A549 (cell line): Measurements from ENCODE around the gene LMX1B. TPM values are rescaled to one million over a fixed set of nuclear protein-coding genes. Genes with fewer than 3 reads are reported as not detected.

ENCODE experiments used
- ATAC-seq, 2 experiments: fragments of 200-7000 bp in 1 of 2; fragments of >200 bp in 1 of 2; cut with Nextera tagmentation in 1 of 2; cut with Tn5 transposase in 1 of 2; 3 replicates each; pipeline versions ENCODE4 v1.8.0 to v1.9.1; 2018 to 2020; ENCODE audit warnings: mild to moderate bottlenecking in 1 of 2, moderate library complexity in 1 of 2
- CTCF ChIA-PET: fragments of 300-600 bp; sonication (Branson Sonifier 250); formaldehyde crosslinking; extraction: SDS; loops from one replicate; lab custom pipeline; 2021; ENCODE audit warnings: antibody characterized with exemption, inconsistent platforms; lab: Yijun Ruan, JAX
- POLR2A ChIA-PET: fragments of 350-600 bp; formaldehyde crosslinking; extraction: SDS; loops from one replicate; lab custom pipeline; 2021; ENCODE audit warnings: antibody characterized with exemption, inconsistent platforms; lab: Yijun Ruan, JAX
- DNase-seq, 2 experiments: peaks; one replicate each; pipeline versions ENCODE4 v3.0.0 to v3.0.0-alpha.2; 2011 to 2016; ENCODE audit warnings: low read depth in 1 of 2, low spot score in 1 of 2
- FAIRE-seq: peaks from 2 replicates; lab custom pipeline; 2011; peaks lifted over from hg19 to GRCh38; lab: Jason Lieb, UNC
- H3K27ac ChIP-seq, 2 experiments: fragments of >200 bp; sonication (Bioruptor Twin); formaldehyde crosslinking; 3 replicates each; pipeline ENCODE4 v1.5.1; 2016 to 2017
- H3K4me1 ChIP-seq: fragments of >200 bp; sonication (Bioruptor Twin); formaldehyde crosslinking; 3 replicates; pipeline ENCODE4 v1.6.1; 2016
- H3K4me2 ChIP-seq: fragments of >200 bp; sonication (Bioruptor Twin); formaldehyde crosslinking; 3 replicates; pipeline ENCODE4 v1.6.1; 2016
- H3K4me3 ChIP-seq: fragments of >200 bp; sonication (Bioruptor Twin); formaldehyde crosslinking; 3 replicates; pipeline ENCODE4 v1.5.1; 2016
- H3K9me3 ChIP-seq: fragments of >200 bp; sonication (Bioruptor Twin); formaldehyde crosslinking; 3 replicates; pipeline ENCODE4 v1.6.1; 2016
- CHD2 ChIP-seq: fragments of 150-350 bp; IDR thresholded peaks from 2 replicates; pipeline ENCODE4 v1.6.1; 2014; ENCODE audit warnings: low read length; ENCODE audit not compliant: partially characterized antibody
- EP300 ChIP-seq, 2 experiments: fragments of >200 bp; sonication (Bioruptor Twin); formaldehyde crosslinking; IDR thresholded peaks; 2 replicates in 1 of 2; 3 replicates in 1 of 2; pipeline ENCODE4 v1.6.1; 2016 to 2017
- FOSL2 ChIP-seq, 2 experiments: fragments of 450-650 bp in 1 of 2; fragments of >200 bp in 1 of 2; sonication (Bioruptor Twin) in 1 of 2; formaldehyde crosslinking; IDR thresholded peaks; 2 replicates each; pipeline versions ENCODE4 v1.5.0 to v1.6.1; 2016 to 2020; ENCODE audit warnings: mild to moderate bottlenecking in 1 of 2, moderate library complexity in 1 of 2
- HOXB5 ChIP-seq: fragments of 250-450 bp; sonication (Bioruptor Pico); IDR thresholded peaks from 2 replicates; pipeline ENCODE4 v1.5.0; 2020; ENCODE audit warnings: mild to moderate bottlenecking, moderate library complexity
- JUN ChIP-seq, 2 experiments: fragments of >200 bp; sonication (Bioruptor Twin); formaldehyde crosslinking; IDR thresholded peaks; 2 replicates in 1 of 2; 3 replicates in 1 of 2; pipeline ENCODE4 v1.6.1; 2016 to 2017
- NR3C1 ChIP-seq: fragments of >200 bp; sonication (Bioruptor Twin); formaldehyde crosslinking; IDR thresholded peaks from 3 replicates; pipeline ENCODE4 v1.6.1; 2017
- RAD21 ChIP-seq, 2 experiments: fragments of >200 bp in 1 of 2; sonication (Bioruptor Twin) in 1 of 2; formaldehyde crosslinking in 1 of 2; IDR thresholded peaks in 1 of 2; conservative IDR thresholded peaks in 1 of 2; 2 replicates in 1 of 2; 3 replicates in 1 of 2; pipeline ENCODE4 v1.6.1; 2012 to 2018; ENCODE audit warnings: inconsistent platforms in 1 of 2
- SMC3 ChIP-seq: fragments of >200 bp; sonication (Bioruptor Twin); formaldehyde crosslinking; IDR thresholded peaks from 3 replicates; pipeline ENCODE4 v1.6.1; 2018; ENCODE audit warnings: inconsistent platforms
- TP53 ChIP-seq: fragments of 250-450 bp; sonication (Bioruptor Pico); IDR thresholded peaks from 2 replicates; pipeline ENCODE4 v1.5.0; 2021; ENCODE audit warnings: mild to moderate bottlenecking, moderate library complexity
- ZC3H11A ChIP-seq: fragments of 450-650 bp; IDR thresholded peaks from 2 replicates; pipeline ENCODE4 v1.6.1; 2014; ENCODE audit warnings: antibody characterized with exemption, mild to moderate bottlenecking
- ZFP36 ChIP-seq: fragments of 450-650 bp; IDR thresholded peaks from 2 replicates; pipeline ENCODE4 v1.6.1; 2014; ENCODE audit warnings: borderline replicate concordance; ENCODE audit not compliant: partially characterized antibody
- WGBS: methylation state at CpG from one replicate; pipeline ENCODE4 v1.1.6; 2017; ENCODE audit errors: missing lambda C conversion rate; 5-methylcytosine and 5-hydroxymethylcytosine counted together
- polyA plus RNA-seq, 4 experiments: library from polyadenylated mRNA; depleted of rRNA in 3 of 4; stranded (reverse); fragments of >200 nt; fragmentation: RNase III in 1 of 4; extraction: RNeasy Plus Mini Kit Qiagen cat#74134 plus additional on column Dnase treatment in 1 of 4; gene quantifications; 2 replicates in 3 of 4; 3 replicates in 1 of 4; pipeline ENCODE4 v1.2.3, GENCODE V29; 2011 to 2017
- TF ChIP-seq, protein P1 (sequence below): fragments of 450-650 bp; IDR thresholded peaks from 2 replicates; pipeline ENCODE4 v1.6.1; 2014; ENCODE audit warnings: antibody characterized with exemption
- TF ChIP-seq, protein P2 (sequence below): IDR thresholded peaks from 2 replicates; pipeline ENCODE4 v1.6.1; 2012
- TF ChIP-seq, protein P3 (sequence below): fragments of 200-600 bp; sonication (generic); IDR thresholded peaks from 2 replicates; pipeline ENCODE4 v1.6.1; 2016; ENCODE audit warnings: antibody characterized with exemption, mild to moderate bottlenecking, moderate library complexity
- TF ChIP-seq, protein P4 (sequence below): fragments of >200 bp; sonication (Bioruptor Twin); formaldehyde crosslinking; IDR thresholded peaks from 3 replicates; pipeline ENCODE4 v1.6.1; 2016
- TF ChIP-seq, protein P5 (sequence below): fragments of >200 bp; sonication (Bioruptor Twin); formaldehyde crosslinking; IDR thresholded peaks from 3 replicates; pipeline ENCODE4 v1.5.1; 2016

Gene LMX1B
- polyA plus RNA-seq, 2 of the 4 experiments (the other 2 are of a cell fraction): 0.41 to 0.56 TPM

DNA sequence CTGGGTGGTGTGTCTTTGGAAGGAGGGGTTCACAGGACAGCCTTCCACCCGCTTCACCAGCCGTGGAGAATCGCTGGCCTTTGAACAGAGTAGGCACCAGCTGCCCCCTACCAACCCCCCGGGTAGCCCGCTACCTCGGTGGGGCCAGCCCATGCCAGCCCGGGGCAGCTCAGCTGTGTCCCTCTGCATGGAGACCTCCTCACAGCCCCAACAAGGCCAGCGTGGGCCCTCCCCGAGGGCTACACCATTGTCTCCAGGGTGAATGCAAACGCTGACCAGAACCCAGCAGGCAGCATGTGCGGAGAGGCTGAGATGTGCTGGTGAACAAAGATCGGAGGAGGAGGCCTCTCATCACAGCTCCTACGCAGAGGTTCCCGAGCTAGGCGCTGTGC lies 51.9 kb downstream of the LMX1B start:
- Histone ChIP-seq H3K9me3 (no peaks in the 10 kb centered on the region), H3K27ac (no peak overlapping the region), H3K4me2 (no peak overlapping the region), H3K4me1 (no peaks in the 10 kb centered on the region), H3K4me3 (no peak overlapping the region)
- ATAC-seq (no peak), FAIRE-seq (no peak), DNase-seq (no peak)
- ChIA-PET CTCF (interaction anchor here (0.9 to 4.5 kb wide), 5 partner anchors 10 to 40 kb away, joined by 3 to 27 read pairs (median 4); no protein-coding TSS in a partner anchor), POLR2A (no interaction called here)
- TF ChIP-seq, protein P1, sequence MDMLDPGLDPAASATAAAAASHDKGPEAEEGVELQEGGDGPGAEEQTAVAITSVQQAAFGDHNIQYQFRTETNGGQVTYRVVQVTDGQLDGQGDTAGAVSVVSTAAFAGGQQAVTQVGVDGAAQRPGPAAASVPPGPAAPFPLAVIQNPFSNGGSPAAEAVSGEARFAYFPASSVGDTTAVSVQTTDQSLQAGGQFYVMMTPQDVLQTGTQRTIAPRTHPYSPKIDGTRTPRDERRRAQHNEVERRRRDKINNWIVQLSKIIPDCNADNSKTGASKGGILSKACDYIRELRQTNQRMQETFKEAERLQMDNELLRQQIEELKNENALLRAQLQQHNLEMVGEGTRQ: no peak
- no peak for TF ChIP-seq RAD21 (conservative IDR thresholded peaks at IDR 0.05 in 1 of 2, IDR thresholded peaks at IDR 0.05 in 1 of 2)
- TF ChIP-seq FOSL2 (IDR thresholded peaks at IDR 0.05): no peak
- TF ChIP-seq FOSL2 (CRISPR knock-in tag; IDR thresholded peaks at IDR 0.05): no peak
- no peak for TF ChIP-seq HOXB5 (CRISPR knock-in tag)
- no peak for TF ChIP-seq ZFP36
- TF ChIP-seq, protein P2, sequence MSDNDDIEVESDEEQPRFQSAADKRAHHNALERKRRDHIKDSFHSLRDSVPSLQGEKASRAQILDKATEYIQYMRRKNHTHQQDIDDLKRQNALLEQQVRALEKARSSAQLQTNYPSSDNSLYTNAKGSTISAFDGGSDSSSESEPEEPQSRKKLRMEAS: no peak
- TF ChIP-seq CHD2: no peak
- TF ChIP-seq, protein P3, sequence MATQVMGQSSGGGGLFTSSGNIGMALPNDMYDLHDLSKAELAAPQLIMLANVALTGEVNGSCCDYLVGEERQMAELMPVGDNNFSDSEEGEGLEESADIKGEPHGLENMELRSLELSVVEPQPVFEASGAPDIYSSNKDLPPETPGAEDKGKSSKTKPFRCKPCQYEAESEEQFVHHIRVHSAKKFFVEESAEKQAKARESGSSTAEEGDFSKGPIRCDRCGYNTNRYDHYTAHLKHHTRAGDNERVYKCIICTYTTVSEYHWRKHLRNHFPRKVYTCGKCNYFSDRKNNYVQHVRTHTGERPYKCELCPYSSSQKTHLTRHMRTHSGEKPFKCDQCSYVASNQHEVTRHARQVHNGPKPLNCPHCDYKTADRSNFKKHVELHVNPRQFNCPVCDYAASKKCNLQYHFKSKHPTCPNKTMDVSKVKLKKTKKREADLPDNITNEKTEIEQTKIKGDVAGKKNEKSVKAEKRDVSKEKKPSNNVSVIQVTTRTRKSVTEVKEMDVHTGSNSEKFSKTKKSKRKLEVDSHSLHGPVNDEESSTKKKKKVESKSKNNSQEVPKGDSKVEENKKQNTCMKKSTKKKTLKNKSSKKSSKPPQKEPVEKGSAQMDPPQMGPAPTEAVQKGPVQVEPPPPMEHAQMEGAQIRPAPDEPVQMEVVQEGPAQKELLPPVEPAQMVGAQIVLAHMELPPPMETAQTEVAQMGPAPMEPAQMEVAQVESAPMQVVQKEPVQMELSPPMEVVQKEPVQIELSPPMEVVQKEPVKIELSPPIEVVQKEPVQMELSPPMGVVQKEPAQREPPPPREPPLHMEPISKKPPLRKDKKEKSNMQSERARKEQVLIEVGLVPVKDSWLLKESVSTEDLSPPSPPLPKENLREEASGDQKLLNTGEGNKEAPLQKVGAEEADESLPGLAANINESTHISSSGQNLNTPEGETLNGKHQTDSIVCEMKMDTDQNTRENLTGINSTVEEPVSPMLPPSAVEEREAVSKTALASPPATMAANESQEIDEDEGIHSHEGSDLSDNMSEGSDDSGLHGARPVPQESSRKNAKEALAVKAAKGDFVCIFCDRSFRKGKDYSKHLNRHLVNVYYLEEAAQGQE: no peak
- TF ChIP-seq, all 56 proteins: peak for 0
- 92% methylated on average over 14 of the region's 15 CpGs for WGBS

DNA sequence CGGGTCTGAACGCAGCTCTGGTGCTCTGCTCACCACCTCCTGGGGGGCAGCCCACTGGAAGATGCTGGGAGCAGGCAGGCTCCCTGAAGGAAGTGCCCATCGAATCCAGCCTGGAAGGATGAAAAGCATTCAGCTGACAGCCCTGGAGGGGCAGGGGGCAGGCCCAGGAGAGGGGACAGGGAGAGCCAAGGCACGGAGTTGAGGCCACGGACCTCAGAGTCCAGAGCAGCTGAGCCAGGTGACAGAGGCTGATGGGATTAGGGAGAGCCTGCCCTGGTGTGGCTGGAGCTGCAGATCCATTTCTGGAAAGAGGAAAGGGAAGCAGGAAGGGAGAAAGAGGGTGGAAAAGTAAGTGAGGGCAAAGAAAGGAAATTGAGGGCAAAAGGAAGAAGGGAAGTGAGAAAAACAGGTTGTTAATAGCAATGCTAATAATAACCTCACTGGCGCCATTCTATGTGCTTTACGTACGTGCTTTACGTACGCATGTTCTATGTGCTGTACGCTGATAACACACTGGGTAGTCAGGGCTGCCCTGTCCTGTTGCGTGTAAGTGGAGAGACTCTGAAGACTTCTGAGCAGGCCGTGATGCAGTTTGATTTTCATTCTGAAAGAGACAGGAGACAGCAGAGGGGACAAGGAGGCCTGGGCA lies 52.6 kb downstream of the LMX1B start:
- Histone ChIP-seq H3K9me3 (no peaks in the 10 kb centered on the region), H3K4me2 (no peak overlapping the region), H3K27ac (no peak overlapping the region), H3K4me3 (no peak overlapping the region), H3K4me1 (no peaks in the 10 kb centered on the region)
- POLR2A ChIA-PET: no interaction called here
- FAIRE-seq: no peak
- TF ChIP-seq JUN (IDR thresholded peaks at IDR 0.05) (no peak), NR3C1 (no peak), TP53 (no peak), EP300 (IDR thresholded peaks at IDR 0.05) (no peak), ZC3H11A (no peak), SMC3 (no peak)
- TF ChIP-seq, protein P4, sequence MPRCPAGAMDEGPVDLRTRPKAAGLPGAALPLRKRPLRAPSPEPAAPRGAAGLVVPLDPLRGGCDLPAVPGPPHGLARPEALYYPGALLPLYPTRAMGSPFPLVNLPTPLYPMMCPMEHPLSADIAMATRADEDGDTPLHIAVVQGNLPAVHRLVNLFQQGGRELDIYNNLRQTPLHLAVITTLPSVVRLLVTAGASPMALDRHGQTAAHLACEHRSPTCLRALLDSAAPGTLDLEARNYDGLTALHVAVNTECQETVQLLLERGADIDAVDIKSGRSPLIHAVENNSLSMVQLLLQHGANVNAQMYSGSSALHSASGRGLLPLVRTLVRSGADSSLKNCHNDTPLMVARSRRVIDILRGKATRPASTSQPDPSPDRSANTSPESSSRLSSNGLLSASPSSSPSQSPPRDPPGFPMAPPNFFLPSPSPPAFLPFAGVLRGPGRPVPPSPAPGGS: no peak
- TF ChIP-seq, protein P5, sequence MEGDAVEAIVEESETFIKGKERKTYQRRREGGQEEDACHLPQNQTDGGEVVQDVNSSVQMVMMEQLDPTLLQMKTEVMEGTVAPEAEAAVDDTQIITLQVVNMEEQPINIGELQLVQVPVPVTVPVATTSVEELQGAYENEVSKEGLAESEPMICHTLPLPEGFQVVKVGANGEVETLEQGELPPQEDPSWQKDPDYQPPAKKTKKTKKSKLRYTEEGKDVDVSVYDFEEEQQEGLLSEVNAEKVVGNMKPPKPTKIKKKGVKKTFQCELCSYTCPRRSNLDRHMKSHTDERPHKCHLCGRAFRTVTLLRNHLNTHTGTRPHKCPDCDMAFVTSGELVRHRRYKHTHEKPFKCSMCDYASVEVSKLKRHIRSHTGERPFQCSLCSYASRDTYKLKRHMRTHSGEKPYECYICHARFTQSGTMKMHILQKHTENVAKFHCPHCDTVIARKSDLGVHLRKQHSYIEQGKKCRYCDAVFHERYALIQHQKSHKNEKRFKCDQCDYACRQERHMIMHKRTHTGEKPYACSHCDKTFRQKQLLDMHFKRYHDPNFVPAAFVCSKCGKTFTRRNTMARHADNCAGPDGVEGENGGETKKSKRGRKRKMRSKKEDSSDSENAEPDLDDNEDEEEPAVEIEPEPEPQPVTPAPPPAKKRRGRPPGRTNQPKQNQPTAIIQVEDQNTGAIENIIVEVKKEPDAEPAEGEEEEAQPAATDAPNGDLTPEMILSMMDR: no peak
- CTCF ChIA-PET: interaction anchor here (1.0 to 4.5 kb wide), 4 partner anchors 11 to 39 kb away, joined by 3 to 27 read pairs (median 10); no protein-coding TSS in a partner anchor
- no peak for ATAC-seq
- WGBS: 78% methylated on average over 13 of the region's 13 CpGs
- no peak for DNase-seq
